Fibroblast of skin of right biceps (primary cell): ENCODE measurements around the gene CDKL2.

Source experiments
- DNase-seq: peaks from one replicate; pipeline ENCODE4 v3.0.0-alpha.2; 2013

CDKL2 gene

DNA sequence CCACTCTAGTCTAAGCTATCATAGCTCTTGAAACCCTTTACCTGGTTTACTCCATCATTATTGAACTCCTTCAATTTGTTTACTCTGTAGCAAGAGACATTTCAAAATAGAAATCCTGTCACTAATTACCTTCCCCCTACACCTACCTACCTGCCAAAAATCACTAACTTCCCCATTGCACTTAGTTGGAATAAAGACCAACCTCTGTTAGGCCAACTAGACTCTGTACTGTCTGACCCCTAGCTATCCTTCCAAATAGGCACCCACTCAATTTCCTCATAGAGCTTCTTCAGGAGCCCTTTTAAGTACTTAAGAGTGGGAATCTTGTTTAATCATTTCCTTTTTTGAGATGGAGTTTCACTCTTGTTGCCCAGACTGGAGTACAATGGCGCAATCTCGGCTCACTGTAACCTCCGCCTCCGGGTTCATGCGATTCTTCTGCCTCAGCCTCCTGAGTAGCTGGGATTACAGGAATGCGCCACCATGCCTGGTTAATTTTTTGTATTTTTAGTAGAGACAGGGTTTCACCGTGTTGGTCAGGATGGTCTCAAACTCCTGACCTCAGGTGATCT, 8.9 kb upstream of the CDKL2 start:
- DNase-seq, result no peak

DNA sequence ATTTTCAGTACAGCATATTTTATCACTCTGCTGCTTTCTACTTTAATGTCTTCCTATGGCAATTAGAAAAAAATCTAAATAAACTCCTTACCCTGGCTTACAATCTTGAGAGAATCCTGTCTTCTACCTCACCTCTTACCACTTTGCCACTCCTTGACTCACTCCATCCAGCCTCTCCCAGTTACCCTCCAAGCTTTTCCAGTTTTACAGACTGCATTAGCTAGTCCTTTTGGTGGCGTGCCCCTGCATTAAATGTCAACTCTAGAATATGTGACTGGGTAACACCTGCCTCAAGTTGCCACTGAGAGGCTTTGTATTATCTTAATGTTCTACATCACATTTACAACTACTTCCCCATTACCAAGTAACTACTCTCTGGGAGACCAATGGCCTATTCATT, 7.5 kb upstream of the CDKL2 start:
- DNase-seq, result no peak

DNA sequence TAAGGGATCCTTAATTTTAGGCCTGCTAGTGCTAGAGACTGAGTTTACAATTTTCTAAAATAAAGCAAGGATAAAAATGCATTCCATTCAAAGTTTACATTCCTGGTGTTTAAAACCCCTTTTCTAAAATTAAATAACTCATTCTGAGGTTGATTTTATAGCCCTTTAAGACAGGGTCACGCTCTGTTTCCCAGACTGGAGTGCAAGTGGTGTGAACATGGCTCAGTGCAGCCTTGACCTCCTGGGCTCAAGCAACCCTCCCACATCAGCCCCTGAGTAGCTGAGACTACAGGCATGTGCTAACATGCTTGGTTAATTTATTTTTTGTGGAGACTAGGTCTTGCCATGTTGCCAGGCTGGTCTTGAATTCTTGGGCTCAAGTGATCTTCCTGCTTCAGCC, 6.8 kb upstream of the CDKL2 start:
- peak; percentile 41 for DNase-seq

DNA sequence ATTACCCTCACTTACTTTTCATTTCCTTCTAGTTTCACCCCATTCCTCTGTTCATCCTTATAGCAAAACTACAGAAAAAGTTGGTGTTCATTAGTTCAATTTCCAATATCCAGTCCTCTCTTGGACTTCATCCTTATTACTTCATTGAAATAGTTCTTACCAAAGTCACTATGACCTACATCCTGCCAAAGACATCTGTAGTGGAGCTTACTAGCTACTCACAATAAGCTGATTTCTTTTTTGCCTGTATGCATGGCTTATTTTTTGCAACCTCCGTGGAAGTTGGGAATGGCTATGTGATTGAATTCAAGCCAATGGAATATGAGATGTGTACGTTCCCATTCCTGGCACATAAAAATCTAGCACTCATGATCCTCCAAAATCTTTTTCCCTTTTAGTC, 4.6 kb upstream of the CDKL2 start:
- DNase-seq, result no peak

DNA sequence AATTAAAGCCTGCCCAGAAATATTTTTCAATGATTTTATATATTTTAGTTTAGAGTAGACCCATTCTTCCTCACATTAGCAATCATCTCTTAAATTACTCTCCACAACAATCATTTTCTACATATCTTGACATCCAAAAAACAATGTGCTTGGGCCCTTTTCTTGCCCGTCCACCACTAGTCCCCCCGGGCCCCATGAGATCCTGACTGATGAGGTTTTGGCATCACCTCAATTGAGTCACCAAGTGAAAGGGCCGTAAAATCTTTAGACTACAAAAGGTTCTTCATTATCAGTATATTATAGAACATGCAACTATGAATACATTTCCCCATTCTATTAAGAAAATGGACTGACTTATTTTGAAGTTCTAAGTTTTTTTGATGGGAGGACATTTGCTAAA, 4.0 kb upstream of the CDKL2 start:
- peak; percentile 12 for DNase-seq

DNA sequence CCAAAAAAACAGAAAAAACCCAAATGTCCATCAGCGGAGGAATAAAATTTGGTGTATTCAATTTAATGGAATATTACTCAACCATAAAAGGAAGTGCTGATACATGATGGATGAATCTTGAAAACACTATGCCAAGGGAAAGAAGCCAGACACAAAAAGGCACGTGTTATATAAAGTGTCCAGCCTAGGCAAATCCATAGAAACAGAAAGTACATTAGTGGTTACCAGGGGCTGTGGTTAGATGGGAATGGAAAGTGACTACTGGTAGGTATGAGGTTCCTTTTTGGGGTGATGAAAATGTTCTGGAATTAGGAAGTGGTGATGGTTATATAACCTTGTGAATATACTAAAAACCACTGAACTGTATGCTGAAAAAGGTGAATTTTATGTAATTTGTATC, 3.5 kb upstream of the CDKL2 start:
- peak; percentile 70 for DNase-seq

- no peak for DNase-seq
Observed at GRCh38 chr4:75630937-75631329, 605 bp upstream of the CDKL2 start.

DNA sequence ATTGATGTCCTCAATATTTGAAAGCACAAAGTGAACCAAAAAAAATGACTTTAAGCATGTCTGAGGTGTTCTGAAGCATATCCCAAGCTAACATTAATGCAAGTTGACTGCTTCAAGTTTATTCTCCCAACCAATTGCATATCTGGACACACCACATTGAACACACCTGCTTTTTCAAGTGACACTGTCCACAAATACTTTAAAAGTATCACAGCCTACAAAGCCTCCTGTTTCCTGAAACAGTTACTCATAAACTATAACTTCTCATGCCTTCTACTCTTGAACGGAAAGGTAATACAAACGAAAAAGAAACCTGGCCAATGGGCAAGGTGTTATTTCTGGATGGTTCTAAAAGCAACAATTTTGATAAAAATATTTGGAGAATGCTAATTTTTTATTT, 1.1 kb downstream of the CDKL2 start:
- DNase-seq, result no peak

DNA sequence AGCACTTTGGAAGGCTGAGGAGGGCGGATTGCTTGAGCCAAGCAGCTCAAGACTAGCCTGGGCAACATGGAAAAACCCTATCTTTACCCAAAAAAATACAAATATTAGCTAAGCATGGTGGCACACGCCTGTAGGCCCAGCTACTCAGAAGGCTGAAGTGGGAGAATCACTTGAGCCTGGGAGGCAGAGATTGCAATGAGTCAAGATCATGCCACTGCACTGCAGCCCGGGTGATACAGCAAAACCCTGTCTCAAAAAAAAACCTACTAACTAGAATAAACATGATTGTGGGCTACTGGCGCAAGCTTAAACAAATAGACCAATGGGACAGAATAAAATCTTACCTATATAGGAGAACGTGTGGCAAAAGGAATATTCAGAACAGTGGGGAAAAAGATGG, 7.3 kb downstream of the CDKL2 start:
- DNase-seq, result no peak

GRCh38 chr4:75621715-75622114, 8.6 kb downstream of the CDKL2 start:
- DNase-seq, result no peak

DNA sequence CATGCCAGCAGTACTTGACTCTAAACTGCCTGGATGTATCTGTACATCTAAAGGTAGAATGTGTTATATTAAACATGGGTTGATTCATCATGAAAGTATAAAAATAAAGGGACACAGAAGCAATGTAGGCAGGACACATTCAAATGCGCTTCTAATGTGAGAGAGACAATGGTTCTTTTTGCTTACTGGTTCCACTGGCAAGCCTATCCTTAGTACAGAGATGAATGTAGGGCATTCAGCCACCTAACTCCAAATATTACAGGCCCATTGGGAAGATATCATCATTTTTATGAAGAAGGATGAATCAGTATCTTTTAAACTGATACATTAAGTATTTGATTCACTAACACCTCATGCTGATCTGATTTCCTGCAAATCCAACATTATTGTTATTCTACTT, 18.0 kb downstream of the CDKL2 start:
- no peak for DNase-seq

DNA sequence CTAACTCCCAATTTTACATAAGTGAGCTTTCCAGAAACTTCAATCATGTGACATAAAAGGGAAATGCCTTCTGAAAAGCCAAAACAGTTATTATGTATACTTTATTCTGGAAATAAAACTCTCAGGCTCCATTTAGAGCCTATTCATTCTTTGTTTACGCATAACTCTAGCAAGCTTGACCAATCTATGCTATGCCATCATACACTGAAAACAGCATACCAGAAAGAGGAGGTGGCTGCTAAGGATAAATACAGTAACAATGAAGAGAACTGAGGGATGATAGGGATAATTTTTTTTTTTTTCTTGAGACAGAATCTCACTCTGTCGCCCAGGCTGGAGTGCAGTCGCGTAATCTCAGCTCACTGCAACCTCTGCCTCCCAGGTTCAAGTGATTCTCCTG, 24.4 kb downstream of the CDKL2 start:
- DNase-seq, result no peak

GRCh38 chr4:75599647-75600046, 30.7 kb downstream of the CDKL2 start:
- no peak for DNase-seq

DNA sequence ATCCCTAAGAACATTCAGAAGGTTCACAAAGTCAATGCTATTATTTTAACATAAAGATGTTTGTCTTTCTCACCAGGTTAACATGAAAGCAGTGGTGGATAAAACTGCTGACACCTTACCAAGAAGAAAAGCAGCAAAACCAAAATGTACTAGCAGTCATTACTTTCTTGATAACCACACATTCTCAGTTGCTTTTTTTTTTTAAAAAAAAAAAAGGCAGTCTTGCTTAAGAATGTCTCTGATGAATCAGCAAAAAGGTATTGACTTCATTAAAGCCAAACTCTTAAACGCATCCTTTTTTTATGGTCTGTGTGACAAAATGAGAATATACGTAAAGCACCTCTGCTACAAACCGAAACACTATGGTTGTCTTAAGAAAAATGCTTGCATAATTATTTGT, 31.9 kb downstream of the CDKL2 start:
- DNase-seq, result peak; percentile 54

- no peak for DNase-seq
Observed at GRCh38 chr4:75596061-75596460, 34.3 kb downstream of the CDKL2 start.

DNA sequence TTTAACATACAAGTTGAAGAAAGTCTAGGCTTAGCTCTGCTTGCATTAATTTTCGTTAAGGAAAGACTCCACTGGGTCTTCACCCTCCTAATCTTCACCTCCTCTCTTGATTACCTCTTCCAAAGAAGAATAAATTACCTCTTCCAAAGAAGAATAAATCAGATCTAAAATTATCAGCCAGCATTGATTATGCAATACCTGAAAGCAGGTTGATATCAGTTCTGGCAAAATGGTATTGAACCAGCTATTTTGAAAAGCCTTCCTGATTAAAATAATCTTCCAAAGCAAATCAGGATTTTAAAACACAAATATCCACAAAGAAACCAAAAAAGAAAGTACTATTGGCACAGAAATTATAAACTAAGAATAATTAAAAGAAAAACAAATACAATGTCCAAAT, 36.9 kb downstream of the CDKL2 start:
- DNase-seq, result no peak

DNA sequence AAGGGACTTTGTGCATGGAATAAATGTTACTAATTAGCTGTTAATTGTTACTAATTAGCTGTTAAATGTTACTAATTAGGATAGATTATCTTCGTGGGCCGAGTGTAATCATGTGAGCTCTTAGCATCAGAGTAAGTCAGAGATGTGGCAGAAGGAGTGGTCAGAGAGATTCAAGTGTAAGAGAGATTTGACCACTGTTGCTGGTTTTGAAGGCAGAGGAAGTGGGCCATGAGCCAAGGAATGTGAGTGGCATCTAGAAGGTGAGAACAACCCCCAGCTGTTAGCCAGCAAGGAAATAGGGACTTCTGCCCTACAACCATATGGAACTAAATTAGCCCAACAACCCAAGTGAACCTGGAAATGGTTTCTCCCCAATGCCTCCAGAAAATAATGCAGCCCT, 46.3 kb downstream of the CDKL2 start:
- peak; percentile 2 for DNase-seq

DNA sequence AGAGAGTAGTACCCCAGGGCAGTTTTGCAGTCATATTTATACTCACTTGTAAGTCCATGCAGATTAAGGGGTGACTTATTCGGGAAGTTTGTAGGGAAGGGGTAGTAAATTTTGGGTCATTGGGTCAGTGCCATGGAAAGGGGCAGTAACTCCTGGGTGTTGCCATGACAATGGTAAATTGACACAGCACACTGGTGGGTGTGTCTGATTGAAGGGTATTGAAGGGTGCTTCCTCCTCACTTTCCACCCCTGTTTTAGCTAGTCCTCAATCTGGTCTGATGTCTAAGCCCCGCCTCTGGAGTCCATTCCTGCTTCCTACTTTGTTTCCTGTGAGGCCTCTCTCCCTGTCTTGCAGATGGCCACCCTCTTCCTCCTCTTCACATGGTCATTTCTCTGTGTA, 62.6 kb downstream of the CDKL2 start:
- no peak for DNase-seq

- no peak for DNase-seq
Observed at GRCh38 chr4:75566911-75567310, 63.4 kb downstream of the CDKL2 start.

GRCh38 chr4:75565481-75565880, 64.8 kb downstream of the CDKL2 start:
- no peak for DNase-seq

DNA sequence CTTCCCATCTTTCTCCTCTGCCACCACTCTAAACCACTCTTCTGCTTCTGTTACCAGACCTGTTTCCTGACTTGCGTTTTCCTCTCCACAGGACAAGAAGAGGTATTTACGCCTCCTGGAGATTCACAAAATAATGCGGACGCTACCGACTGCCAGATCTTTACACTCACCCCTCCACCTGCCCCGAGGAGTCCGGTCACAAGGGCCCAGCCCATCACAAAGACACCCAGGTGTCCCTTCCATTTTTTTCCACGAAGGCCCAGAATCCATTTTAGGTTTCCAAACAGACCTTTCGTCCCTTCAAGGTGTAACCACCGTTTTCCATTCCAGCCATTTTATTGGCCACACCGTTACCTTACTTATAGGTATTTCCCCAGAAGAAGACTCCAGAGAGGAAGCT, 66.3 kb downstream of the CDKL2 start:
- DNase-seq, result no peak

- peak; percentile 29 for DNase-seq
Observed at GRCh38 chr4:75561789-75562188, 68.5 kb downstream of the CDKL2 start.

- DNase-seq, result no peak
Observed at GRCh38 chr4:75557696-75558095, 72.6 kb downstream of the CDKL2 start.

DNA sequence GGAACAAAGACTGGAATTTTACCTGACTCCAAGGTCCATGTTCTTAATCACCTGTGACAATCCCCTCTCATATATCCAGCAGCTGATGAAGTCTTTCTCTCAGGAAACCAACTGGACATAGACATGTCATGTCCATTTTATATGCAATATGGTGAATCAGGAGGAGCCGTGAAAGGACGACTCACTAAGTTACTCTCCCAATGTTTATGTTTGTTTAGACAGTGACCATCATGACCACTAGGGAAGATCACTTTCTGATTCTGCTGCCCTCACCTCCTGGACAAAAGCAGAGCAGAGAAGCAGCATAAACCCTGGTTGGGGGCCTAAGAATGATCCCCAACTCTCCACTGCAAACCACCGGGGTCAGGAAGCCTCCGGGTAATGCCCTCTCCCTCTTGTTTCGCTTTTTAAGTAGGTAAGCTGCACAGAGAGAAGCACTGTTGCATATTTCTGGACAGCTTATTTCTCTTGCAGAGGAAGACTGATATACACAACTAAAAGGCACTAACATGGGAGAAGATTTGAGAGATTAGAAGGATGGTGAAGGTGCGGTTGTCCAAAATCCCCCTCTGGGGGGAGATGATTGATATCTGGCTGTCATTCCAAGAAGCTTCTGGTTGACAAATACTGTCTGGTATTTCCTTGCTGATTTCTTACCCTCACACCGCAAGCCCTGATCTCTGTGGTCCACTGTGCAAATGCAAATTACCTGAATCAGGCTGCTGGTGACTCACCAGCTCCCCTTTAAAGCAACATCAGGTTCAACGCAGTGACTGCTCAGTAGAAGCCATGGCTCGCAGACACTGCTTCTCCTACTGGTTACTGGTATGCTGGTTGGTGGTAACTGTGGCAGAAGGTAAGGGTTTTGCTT, 74.8 kb downstream of the CDKL2 start, which contains the start of gene ODAPH:
Gene ODAPH (plus strand): TSS at position 773 of the 871 bp plus-strand sequence. CDS start 17 bp downstream, at position 790.
- DNase-seq, result peak; percentile 75

- no peak for DNase-seq
Observed at GRCh38 chr4:75552452-75552851, 77.9 kb downstream of the CDKL2 start.
